K562 (cell line): Measurements from ENCODE around the gene VRK1. TPM values are rescaled to one million over a fixed set of nuclear protein-coding genes. Genes with fewer than 3 reads are reported as not detected.
A peak's percentile ranks its signal among the peaks of the same experiment; 100 is the strongest.

ENCODE experiments used
- ADNP ChIP-seq: fragments of 200-800 bp; sonication (Bioruptor generic); IDR thresholded peaks from 2 replicates; pipeline ENCODE4 v1.6.1; 2016; ENCODE audit warnings: missing genetic modification characterization, missing compliant biosample characterization
- ATF6 ChIP-seq: sonication (generic); formaldehyde crosslinking; IDR thresholded peaks from 2 replicates; pipeline ENCODE4 v1.4.0; 2020; ENCODE audit warnings: mild to moderate bottlenecking, missing genetic modification reagents
- ETV1 ChIP-seq: fragments of 450-650 bp; conservative IDR thresholded peaks from 2 replicates; pipeline ENCODE4 v1.6.1; 2016; ENCODE audit warnings: missing genetic modification characterization, control low read depth, low read depth, missing compliant biosample characterization
- FOXM1 ChIP-seq, 2 experiments: fragments of 450-650 bp in 1 of 2; sonication (generic) in 1 of 2; formaldehyde crosslinking in 1 of 2; IDR thresholded peaks; 2 replicates each; pipeline versions ENCODE4 v1.6.1 to v1.9.0; 2017 to 2022; ENCODE audit warnings: low read depth in 2 of 2, mild to moderate bottlenecking in 2 of 2, missing genetic modification reagents in 1 of 2, moderate library complexity in 1 of 2
- GMEB1 ChIP-seq: fragments of 250-450 bp; sonication (Bioruptor Pico); IDR thresholded peaks from 2 replicates; pipeline ENCODE4 v1.4.0; 2020; ENCODE audit warnings: mild to moderate bottlenecking
- IRF2 ChIP-seq: sonication (generic); formaldehyde crosslinking; IDR thresholded peaks from 2 replicates; pipeline ENCODE4 v1.8.1; 2022; ENCODE audit warnings: mild to moderate bottlenecking, missing genetic modification reagents
- NCOR1 ChIP-seq: fragments of 450-650 bp; IDR thresholded peaks from 2 replicates; pipeline ENCODE4 v1.6.1; 2016; ENCODE audit warnings: mild to moderate bottlenecking, moderate library complexity
- NFRKB ChIP-seq: fragments of 450-650 bp; IDR thresholded peaks from 2 replicates; pipeline ENCODE4 v1.6.1; 2016; ENCODE audit warnings: low read depth
- PATZ1 ChIP-seq: fragments of 250-450 bp; sonication (Bioruptor Pico); IDR thresholded peaks from 2 replicates; pipeline ENCODE4 v1.5.0; 2020; ENCODE audit warnings: mild to moderate bottlenecking, borderline replicate concordance
- PBX2 ChIP-seq, 2 experiments: IDR thresholded peaks in 1 of 2; conservative IDR thresholded peaks in 1 of 2; 2 replicates each; pipeline ENCODE4 v1.6.1; 2016; ENCODE audit warnings: low read depth in 2 of 2, mild to moderate bottlenecking in 1 of 2, missing compliant biosample characterization in 1 of 2, missing genetic modification characterization in 1 of 2, moderate library complexity in 1 of 2
- PTBP1 ChIP-seq: fragments of 200-400 bp; formaldehyde crosslinking; IDR thresholded peaks from 2 replicates; pipeline ENCODE4 v1.6.1; 2017; ENCODE audit warnings: low read depth, low read length
- PURB ChIP-seq: sonication (generic); formaldehyde crosslinking; IDR thresholded peaks from 2 replicates; pipeline ENCODE4 v1.9.0; 2021; ENCODE audit warnings: low read depth, mild to moderate bottlenecking, missing genetic modification reagents
- USF2 ChIP-seq: sonication (generic); formaldehyde crosslinking; IDR thresholded peaks from 2 replicates; pipeline ENCODE4 v1.5.0; 2020; ENCODE audit warnings: missing genetic modification reagents
- XRCC3 ChIP-seq: fragments of 450-650 bp; IDR thresholded peaks from 2 replicates; pipeline ENCODE4 v1.6.1; 2017; ENCODE audit warnings: mild to moderate bottlenecking, moderate library complexity
- ZBTB8A ChIP-seq: fragments of 450-650 bp; IDR thresholded peaks from 2 replicates; pipeline ENCODE4 v1.6.1; 2018; ENCODE audit warnings: mild to moderate bottlenecking, moderate library complexity; ENCODE audit not compliant: partially characterized antibody
- ZBTB9 ChIP-seq: fragments of 450-650 bp; formaldehyde crosslinking; IDR thresholded peaks from 2 replicates; pipeline ENCODE4 v1.4.0; 2020; ENCODE audit warnings: mild to moderate bottlenecking, moderate library complexity
- ZNF75A ChIP-seq: fragments of 450-650 bp; formaldehyde crosslinking; IDR thresholded peaks from 2 replicates; pipeline ENCODE4 v1.4.0; 2020; ENCODE audit warnings: mild to moderate bottlenecking
- polyA plus RNA-seq, 8 experiments: library from polyadenylated mRNA; depleted of rRNA in 4 of 8; stranded (reverse) in 5 of 8; unstranded in 3 of 8; fragments of >200 nt; fragmentation: Nextera tagmentation in 2 of 8; fragmentation: Illumina TruSeq in 1 of 8; extraction: Ambion mirVana in 2 of 8; extraction: Trizol in 1 of 8; gene quantifications; 2 replicates each; pipeline versions ENCODE4 v1.2.1 to v1.2.3, GENCODE V29; 2011 to 2014; ENCODE audit warnings: inconsistent platforms in 1 of 8, missing spikeins in 1 of 8
- total RNA-seq, 7 experiments: library from RNA; depleted of rRNA in 6 of 7; stranded (reverse); fragments of >200 nt in 6 of 7; fragmentation: Illumina TruSeq in 2 of 7; extraction: Trizol in 2 of 7; gene quantifications; 2 replicates each; pipeline versions ENCODE4 v1.2.1 to v1.2.3, GENCODE V29; 2011 to 2021; ENCODE audit warnings: low replicate concordance in 1 of 7

VRK1 gene
- total and polyA plus RNA-seq, 9 of the 15 experiments (the other 6 are each of a cell fraction or from before 2014, with no cell fraction given) = 83.6 to 177 (median 116) TPM

- TF ChIP-seq FOXM1 (IDR thresholded peaks at IDR 0.05; ENCODE audit: low read depth) (peak; percentile 55; the same call in 1 of the 2 replicates), FOXM1 (CRISPR knock-in tag; IDR thresholded peaks at IDR 0.05; ENCODE audit: low read depth) (no peak), ETV1 (tag) (no peak), NFRKB (no peak), ATF6 (CRISPR knock-in tag) (no peak), PURB (no peak), ADNP (tag) (no peak), XRCC3 (no peak), NCOR1 (no peak), PBX2 (CRISPR knock-in tag; IDR thresholded peaks at IDR 0.05; ENCODE audit: low read depth) (no peak), PBX2 (tag; conservative IDR thresholded peaks at IDR 0.05; ENCODE audit: low read depth) (no peak), PATZ1 (CRISPR knock-in tag) (no peak), ZNF75A (CRISPR knock-in tag) (no peak), ZBTB8A (no peak), GMEB1 (CRISPR knock-in tag) (0 out of 2 replicates have a peak, but pooled peaks have one; percentile 13), PTBP1 (no peak), USF2 (CRISPR knock-in tag) (peak; percentile 92), IRF2 (CRISPR knock-in tag) (no peak), ZBTB9 (no peak)
These were observed 34.5 kb upstream of the VRK1 start (continued) for GRCh38 chr14:96762650-96763049.
